ENCODE results near the gene LAMB4.

LAMB4 gene

DNA sequence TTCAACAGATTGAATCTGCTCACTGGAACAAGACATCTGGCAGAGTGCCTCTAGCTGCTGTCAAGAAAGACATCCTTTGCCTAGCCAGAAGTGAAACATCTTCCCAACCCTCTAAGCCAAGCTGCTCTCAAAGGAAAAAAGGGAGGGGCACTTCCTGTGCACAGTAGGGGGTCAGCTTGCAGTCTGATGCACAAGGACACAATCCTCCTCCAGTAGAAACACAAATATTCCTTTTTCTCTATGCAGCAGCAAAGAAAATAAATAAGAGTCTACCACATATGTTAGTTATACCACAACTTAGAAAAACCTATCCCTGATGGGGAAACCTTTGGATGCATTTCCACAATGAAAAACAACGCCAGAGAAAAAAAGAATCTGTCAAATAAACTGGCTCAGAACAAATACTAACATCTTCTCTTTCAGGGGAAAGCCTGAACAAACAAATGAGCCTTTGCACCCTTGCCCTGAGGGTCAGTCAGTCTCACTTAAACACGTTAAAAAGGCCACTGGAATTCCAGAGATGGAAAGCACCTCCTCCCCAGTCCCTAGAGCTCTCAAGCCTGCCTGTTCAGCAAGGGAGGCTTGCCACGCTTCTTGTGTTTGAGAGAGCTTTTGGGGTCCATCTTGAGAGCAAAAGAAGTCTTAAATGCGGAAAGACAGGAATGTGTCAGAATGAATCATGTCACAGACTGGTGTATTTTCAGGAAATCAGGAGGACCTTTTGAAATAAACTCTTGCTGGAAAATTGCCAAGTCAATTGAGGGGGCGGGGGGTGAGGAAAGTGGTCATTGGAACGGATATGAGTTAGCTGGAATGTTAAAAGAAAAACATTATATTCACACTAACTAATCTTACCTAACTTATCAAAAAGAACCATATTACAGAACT is 134.7 kb downstream of the LAMB4 start:
- DNase-seq (ENCODE audit: low read depth in 3 of 3), result no peak

DNA sequence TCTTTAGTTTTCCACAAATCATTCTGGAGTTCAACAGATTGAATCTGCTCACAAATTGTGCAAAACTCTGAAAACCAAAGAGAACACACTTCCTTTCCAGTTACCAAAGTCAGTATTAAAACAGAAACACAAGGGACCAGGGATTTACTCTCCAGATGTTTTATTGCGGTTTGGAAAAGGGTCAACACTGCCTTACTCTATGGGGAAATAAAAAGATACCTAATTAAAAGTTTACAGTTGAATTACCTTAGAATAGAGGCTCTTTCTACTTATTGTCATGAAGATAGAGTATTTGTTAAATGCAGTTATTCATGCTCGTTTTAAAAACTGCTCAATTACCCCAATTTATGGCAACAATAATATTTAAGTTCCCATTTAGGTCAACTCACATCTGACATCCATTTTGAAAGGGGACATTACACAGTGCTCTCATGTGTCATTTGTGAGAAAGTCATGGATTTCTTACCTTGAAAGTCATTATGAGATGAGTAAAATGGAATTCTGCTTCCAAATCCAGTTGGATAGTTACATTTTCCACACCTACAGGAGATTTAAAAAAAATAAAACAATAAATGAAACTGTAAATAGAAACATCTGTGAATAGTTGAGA is 135.6 kb downstream of the LAMB4 start:
- no peak for DNase-seq (ENCODE audit: low read depth in 3 of 3)

DNA sequence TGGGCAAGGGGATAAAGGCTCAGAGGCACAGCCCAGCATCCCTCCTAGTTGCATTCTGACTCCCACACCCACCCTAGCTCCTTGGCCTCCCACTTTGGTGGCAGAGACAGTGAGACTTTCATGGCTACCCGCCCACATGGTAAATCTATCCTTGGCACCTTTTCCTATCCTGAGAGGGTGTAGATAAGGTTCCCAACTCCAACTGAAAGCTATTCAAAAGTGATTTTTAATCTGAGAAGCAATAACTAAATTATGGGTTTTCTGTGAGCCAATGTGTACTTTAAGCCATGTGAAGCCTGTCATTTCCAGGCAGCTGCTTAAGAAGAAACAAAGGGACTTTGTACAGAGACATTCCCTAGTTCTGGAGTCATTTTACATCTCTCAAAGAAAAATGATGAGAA is 136.3 kb downstream of the LAMB4 start:
- no peak for DNase-seq (ENCODE audit: low read depth in 3 of 3)

DNA sequence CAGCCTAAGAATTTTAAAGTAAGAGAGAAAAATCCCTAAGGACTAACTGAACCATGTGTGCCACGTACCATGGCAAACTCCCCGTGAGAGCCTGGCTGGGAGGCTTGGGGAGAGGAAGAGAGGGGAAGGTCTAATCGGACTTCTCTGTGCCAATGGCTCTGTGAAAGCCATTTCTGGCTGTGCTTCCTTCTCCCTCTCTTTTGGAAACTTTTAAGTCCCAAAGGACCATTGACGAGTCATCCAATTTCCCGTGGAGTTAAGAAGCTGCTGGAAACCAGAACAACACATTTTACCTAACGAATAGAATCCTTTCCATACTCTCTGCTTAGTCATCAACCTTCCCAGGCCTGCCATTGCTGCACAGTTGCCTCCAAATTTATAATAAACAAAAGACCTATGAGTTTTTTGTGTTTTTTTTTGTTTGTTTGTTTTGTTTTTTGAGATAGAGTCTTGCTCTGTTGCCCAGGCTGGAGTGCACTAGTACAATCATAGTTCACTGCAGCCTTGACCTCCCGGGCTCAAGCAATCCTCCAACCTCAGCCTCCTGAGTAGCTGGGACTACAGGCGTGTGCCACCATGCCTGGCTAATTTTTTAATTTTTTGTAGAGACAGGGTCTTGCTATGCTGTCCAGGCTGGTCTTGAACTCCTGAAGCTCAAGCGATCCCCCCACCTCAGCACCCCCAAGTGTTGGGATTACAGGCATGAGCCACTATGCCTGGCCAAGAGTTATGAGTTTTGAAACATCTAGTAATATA is 140.4 kb downstream of the LAMB4 start:
- DNase-seq (ENCODE audit: low read depth in 3 of 3), result no peak

DNA sequence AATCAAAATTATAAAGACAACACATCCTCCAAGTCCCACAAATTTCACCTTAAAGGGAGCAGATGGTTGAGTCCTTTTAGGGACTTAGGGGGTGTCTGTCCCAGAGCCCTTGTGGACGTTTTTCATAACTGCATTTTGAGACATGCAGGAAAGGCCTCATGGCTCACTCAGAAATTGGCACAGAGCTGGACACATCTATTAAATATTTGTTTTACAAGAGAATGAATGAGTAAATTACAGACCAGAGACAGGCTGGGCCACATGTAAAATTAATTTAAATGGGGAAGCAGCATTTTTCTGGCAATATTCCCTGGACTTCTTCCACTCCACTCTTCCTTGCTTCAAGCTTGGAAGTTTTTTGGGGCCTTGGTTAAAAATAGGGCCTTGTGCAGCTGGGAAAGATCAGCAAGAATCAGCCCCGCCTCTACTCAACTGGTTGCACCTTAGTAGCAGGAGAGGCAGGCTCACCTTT is 147.2 kb downstream of the LAMB4 start:
- no peak for DNase-seq (ENCODE audit: low read depth in 3 of 3)

DNA sequence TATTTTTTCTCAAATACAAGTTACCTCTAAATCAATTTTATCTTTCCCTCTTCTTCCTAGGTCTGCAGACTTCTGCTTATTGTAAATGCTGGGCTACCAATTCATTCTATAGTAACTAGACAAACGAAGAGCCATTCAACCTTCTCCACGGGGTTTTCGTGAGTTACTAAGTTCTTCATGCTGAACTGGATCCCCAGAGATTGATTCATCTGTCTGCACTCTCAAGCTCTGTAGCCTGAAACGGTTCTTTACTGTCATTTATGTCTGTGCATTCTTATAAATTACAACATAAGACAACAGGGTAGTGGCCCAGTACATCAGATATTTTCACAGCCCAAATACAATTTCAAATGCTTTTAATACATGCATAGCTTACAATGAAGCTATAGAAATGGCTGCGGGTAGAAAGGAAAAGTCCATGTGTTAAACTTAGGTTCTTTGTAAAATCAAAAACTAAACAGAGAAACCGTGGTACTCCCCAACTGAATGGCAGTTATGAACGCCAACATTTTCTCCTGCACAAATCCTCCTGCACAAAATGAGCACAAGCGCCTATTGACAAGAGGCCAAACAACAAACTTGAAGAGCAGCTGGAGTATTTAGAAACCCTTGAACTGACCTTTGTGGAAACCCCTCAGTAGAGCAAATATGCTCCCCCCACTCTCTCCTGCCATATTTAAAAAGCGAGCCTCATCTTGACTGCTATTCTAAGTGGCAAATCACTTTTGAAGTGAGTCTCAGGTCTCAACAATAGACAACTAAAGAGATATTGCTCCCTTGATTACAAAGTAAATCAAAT is 147.9 kb downstream of the LAMB4 start:
- DNase-seq (ENCODE audit: low read depth in 3 of 3), result no peak

DNA sequence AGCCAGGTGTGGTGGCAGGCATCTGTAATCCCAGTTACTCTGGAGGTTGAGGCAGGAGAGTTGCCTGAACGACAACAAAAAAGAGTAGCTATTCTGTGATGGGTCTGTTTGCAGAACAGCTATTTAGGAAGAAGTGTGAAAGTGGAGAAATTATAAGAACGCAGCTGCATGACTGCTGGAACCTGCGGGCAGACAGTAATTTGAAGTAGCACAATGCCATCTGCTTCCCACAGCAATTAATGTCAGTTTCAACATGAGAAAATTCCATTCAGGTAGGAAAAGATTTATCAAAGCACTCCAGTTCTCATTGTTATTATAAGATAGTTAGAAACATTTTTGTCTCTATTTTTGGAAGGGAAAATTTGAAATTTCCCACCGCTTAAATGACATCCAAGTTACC is 148.7 kb downstream of the LAMB4 start:
- no peak for DNase-seq (ENCODE audit: low read depth in 3 of 3)

DNA sequence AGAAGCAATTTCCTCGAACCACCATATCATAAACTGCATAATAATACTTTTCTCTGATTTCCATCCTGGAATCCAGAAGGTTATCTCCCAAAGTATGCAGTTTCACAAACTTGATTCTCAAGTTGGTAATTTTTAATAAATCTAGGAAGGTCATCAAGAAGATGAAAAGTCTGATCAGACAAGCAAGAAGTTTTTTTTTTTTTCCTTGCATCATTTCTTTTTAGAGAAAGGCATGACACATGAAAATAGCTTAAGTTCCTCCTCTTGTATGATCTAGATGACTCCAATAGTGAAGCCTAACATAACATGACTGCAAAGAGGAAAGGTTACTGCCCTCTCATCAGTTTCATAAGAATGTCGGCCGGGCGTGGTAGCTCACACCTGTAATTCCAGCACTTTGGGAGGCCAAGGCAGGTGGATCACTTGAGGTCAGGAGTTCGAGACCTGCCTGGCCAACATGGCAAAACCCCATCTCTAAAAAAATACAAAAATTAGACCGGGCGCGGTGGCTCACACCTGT is 149.4 kb downstream of the LAMB4 start:
- DNase-seq (ENCODE audit: low read depth in 3 of 3), result no peak

DNA sequence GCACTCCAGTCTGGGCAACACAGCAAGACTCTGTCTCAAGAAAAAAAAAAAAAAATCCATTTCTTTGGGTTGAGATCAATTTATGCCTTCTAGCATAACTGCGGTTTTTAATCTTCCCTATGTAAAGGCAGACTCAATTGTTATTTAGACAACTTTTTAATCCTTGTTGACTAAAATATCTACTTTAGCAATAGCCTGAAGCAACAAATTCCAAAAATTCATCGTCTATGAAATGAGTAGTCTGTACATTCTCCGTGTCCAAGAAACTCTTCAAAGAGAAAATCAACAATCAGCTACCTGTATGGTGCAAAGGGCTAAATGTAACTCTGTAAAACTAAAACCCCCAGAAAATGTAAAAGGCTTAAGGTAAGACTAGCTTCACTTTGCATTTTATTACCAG is 150.0 kb downstream of the LAMB4 start:
- no peak for DNase-seq (ENCODE audit: low read depth in 3 of 3)

DNA sequence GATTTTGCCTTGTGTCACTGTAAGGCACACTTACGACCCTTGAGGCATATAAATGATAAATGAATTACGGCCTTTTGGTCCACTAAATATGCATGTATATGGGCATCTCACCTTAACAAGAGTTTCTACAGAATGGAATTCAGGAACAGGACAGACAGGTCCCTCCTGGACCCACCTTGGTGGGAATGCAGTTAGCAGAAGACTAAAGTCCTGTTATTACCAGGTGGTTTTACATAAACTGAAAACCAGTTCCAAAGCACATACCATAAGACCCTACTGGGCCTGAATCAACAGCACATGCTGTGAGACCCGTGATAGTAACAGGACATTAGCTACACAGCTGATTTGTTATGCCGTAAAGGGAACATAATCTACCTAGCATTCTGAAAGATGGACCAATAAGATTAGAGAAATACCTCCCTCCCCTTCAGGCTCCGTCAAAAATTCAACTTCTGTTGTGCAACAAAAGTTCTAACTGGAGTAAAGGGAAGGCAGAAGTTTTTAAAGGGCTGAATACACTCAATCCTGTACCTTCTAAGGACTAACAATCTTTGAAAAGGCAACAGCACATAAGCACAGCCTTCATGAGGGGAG is 151.2 kb downstream of the LAMB4 start:
- DNase-seq (ENCODE audit: low read depth in 3 of 3), result no peak

DNA sequence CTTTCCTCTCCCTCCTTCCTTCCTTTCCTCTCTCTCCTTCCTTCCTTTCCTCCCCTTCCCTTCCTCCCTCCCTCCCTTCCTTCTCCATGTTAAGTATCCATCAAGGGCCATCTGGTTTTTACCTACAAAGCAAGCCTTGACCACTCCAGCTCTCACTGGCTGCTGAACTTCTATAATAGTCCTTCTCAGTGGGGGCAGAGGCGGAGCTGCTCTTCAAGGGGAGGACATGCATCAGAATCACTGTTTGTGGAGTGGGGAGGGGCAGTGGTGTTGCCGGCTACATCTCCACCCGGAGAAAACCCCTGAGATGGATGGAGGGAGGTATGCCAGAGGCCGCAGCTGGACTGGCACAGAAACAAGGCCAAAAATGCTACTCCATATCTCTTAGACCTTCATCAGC is 153.1 kb downstream of the LAMB4 start:
- DNase-seq (ENCODE audit: low read depth in 3 of 3), result no peak

DNA sequence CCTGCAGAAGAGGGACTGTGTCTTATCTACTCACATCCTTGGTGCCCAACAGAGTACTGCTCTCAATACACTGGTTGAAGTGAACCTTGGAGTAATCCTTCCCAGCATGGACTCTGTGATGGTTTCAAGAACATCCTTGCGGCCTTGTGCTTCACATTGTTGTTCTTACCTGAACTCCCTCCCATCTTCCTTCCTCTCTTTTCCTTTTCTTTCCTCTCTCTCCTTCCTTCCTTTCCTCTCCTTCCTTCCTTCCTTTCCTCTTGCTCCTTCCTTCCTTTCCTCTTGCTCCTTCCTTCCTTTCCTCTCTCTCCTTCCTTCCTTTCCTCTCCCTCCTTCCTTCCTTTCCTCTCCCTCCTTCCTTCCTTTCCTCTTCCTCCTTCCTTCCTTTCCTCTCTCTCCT is 153.5 kb downstream of the LAMB4 start:
- no peak for DNase-seq (ENCODE audit: low read depth in 3 of 3)

DNA sequence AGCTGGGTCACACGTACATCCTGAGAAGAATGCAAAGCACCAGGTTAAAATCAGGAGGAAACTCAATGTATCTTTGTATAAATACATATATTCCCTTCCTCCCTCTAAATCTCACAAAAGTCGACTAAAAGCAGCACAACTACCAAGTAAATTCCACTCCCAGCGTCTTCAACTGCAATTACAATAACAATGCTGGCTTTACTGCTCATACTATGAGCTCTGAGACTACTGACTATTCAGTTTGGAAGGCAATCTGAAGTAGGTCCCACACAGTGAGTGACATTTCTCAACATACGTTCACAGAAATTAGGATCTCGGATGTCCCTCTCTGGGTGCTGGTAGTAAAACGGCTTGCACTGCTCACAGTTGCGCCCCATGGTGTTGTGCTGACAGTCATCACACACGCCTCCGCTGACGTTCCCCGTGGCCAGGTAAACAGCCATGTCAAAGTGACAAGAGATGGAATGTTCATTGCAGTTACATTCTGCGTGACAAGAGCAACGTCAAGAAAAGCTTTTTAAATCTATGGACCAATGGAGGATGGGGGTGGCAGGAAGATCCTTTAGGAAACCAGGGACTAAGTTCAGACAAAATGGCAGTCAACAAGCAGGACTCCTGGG is 154.7 kb downstream of the LAMB4 start:
- DNase-seq (ENCODE audit: low read depth in 3 of 3), result no peak

DNA sequence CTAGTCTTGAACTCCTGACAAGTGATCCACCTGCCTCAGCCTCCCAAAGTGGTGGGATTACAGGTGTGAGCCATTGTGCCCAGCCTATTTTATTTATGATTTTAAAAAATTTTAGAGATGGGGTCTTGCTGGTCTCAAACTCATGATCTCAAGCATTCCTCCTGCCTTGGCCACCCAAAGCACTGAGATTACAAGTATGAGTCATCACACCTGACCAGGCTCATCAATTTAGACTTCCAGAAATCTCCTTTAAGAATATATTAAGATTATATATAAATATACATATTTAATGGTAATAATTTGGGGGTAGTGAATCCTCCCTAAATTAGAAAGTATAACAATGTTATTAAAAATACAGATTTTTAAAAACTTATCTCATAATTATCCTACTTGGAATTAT is 156.3 kb downstream of the LAMB4 start:
- DNase-seq (ENCODE audit: low read depth in 3 of 3), result no peak

Measured in stimulated activated CD4-positive, alpha-beta T cell treated with anti-CD3 and anti-CD28 coated beads, TNF-alpha, amount 100 ng/mL, for 24 hours (primary cell).